GM18858 (cell line): ENCODE data around the gene GGCT.
A peak's percentile ranks its signal among the peaks of the same experiment; 100 is the strongest.

Experiments
- ATAC-seq: cut with Tn5 transposase; IDR thresholded peaks from one replicate; pipeline ENCODE4 v1.9.1; 2021; ENCODE audit not compliant: unreplicated experiment

The GGCT gene

GRCh38 chr7:30479202-30480120 is 25.2 kb downstream of the GGCT start:
- ATAC-seq = no peak

- ATAC-seq = peak; percentile 71
Observed at GRCh38 chr7:30478349-30479201, 26.1 kb downstream of the GGCT start, which contains the start of gene NOD1. TSS of gene NOD1 (minus strand) at chr7:30478784. CDS start at chr7:30456921, 21,863 bp downstream.

- no peak for ATAC-seq
Observed at GRCh38 chr7:30476459-30477145, 28.0 kb downstream of the GGCT start.

- no peak for ATAC-seq
Observed at GRCh38 chr7:30475580-30475979, 29.0 kb downstream of the GGCT start.

GRCh38 chr7:30474893-30475292 is 29.7 kb downstream of the GGCT start:
- no peak for ATAC-seq

GRCh38 chr7:30474485-30474884 is 30.1 kb downstream of the GGCT start:
- ATAC-seq = no peak

GRCh38 chr7:30473903-30474302 is 30.7 kb downstream of the GGCT start:
- ATAC-seq = no peak

GRCh38 chr7:30472784-30473775 is 31.5 kb downstream of the GGCT start:
- ATAC-seq = no peak

GRCh38 chr7:30472081-30472783 is 32.4 kb downstream of the GGCT start:
- ATAC-seq = no peak

- ATAC-seq = no peak
Observed at GRCh38 chr7:30471205-30471604, 33.4 kb downstream of the GGCT start.

GRCh38 chr7:30470771-30471170 is 33.9 kb downstream of the GGCT start:
- no peak for ATAC-seq

- ATAC-seq = no peak
Observed at GRCh38 chr7:30470163-30470770, 34.4 kb downstream of the GGCT start.

GRCh38 chr7:30469303-30469702 is 35.3 kb downstream of the GGCT start:
- ATAC-seq = no peak

- ATAC-seq = no peak
Observed at GRCh38 chr7:30468791-30469190, 35.8 kb downstream of the GGCT start.

GRCh38 chr7:30468041-30468440 is 36.6 kb downstream of the GGCT start:
- ATAC-seq = no peak

GRCh38 chr7:30467271-30467670 is 37.4 kb downstream of the GGCT start:
- ATAC-seq = no peak

- ATAC-seq = no peak
Observed at GRCh38 chr7:30466266-30466665, 38.4 kb downstream of the GGCT start.

- ATAC-seq = no peak
Observed at GRCh38 chr7:30465811-30466180, 38.8 kb downstream of the GGCT start.
